T-helper 1 cell treated with Interleukin-12 subunit alpha and Interleukin-12 subunit beta and Interleukin-4 antibody, amounts not matched to agents 30 μg/mL and 1 μg/mL, for 36 hours (primary cell): ENCODE results near the gene ZNF79.

Experiments used
- H3K27ac Mint-ChIP-seq: one replicate; pipeline ENCODE4 v1.8.0; 2021; ENCODE audit warnings: mild to moderate bottlenecking, mixed read lengths
- H3K27me3 Mint-ChIP-seq: one replicate; pipeline ENCODE4 v1.8.0; 2021; ENCODE audit warnings: low read depth, mixed read lengths
- H3K36me3 Mint-ChIP-seq: one replicate; pipeline ENCODE4 v1.8.0; 2021; ENCODE audit warnings: low read depth, mixed read lengths
- H3K4me1 Mint-ChIP-seq: one replicate; pipeline ENCODE4 v1.8.0; 2021; ENCODE audit warnings: low read depth, mixed read lengths
- H3K4me3 Mint-ChIP-seq: one replicate; pipeline ENCODE4 v1.8.0; 2021; ENCODE audit warnings: mild to moderate bottlenecking, moderate library complexity, mixed read lengths
- H3K9me3 Mint-ChIP-seq: one replicate; pipeline ENCODE4 v1.8.0; 2021; ENCODE audit warnings: mixed read lengths

The ZNF79 gene

DNA sequence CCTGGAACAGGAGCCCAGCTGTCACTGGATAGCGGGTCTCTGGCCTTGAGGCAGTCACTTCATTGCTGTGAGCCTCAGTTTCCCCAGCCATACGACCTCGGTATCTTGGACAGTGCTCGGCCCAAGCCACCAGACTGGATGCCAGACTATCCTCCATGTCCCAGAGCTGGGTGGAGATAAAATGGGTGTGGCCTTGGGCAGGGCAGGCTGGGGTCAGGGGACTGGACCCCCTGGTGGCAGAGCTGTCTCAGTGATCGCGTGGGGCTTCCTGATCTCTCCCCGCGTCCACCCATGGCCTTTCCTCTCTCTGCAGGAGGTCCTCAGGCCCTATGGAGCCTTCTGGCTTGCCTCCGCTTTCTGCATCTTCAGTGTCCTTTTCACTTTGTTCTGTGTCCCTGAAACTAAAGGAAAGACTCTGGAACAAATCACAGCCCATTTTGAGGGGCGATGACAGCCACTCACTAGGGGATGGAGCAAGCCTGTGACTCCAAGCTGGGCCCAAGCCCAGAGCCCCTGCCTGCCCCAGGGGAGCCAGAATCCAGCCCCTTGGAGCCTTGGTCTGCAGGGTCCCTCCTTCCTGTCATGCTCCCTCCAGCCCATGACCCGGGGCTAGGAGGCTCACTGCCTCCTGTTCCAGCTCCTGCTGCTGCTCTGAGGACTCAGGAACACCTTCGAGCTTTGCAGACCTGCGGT is 17.2 kb upstream of the ZNF79 start:
- Mint-ChIP-seq H3K4me3 (no peak overlapping the region), H3K27me3 (no peaks in the 10 kb centered on the region), H3K4me1 (peaks cover 6% of the 10 kb centered on the region), H3K36me3 (no peaks in the 10 kb centered on the region), H3K27ac (no peak overlapping the region), H3K9me3 (no peaks in the 10 kb centered on the region)

DNA sequence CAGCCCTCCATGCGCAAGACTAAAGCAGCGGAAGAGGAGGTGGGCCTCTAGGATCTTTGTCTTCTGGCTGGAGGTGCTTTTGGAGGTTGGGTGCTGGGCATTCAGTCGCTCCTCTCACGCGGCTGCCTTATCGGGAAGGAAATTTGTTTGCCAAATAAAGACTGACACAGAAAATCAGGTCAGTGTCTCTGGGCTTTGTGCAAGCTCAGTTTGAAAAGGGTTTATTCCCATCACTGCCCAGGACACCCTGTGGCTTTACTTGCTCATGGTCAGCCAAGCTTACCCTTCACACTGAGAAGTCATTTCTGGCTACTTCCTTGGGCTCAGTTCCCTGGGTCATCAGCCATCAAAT is 16.7 kb upstream of the ZNF79 start:
- Mint-ChIP-seq H3K4me3 (no peak overlapping the region), H3K27ac (no peak overlapping the region), H3K9me3 (no peaks in the 10 kb centered on the region), H3K36me3 (no peaks in the 10 kb centered on the region), H3K4me1 (peaks cover 6% of the 10 kb centered on the region), H3K27me3 (no peaks in the 10 kb centered on the region)

DNA sequence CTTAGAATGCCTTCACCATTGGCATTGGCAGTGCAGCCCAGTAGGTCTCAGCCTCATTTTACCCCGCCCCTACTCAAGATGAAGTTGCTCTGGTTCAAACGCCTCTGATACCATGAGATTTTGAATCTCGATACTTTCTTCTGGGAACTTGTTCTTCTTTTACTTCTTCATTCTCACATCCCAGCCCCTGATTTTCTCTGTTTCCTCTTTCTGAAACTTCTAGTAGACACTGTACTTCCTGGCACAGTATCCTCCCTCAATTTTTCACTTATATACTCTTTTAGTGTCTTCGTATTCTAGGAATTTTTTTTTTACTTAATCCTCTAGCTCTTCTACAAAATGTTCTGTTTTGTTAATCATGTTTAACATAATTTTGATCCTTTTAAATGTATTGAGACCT is 13.1 kb upstream of the ZNF79 start:
- Mint-ChIP-seq H3K4me3 (no peak overlapping the region), H3K27me3 (peaks cover 15% of the 10 kb centered on the region), H3K27ac (no peak overlapping the region), H3K4me1 (peaks cover 6% of the 10 kb centered on the region), H3K36me3 (no peaks in the 10 kb centered on the region), H3K9me3 (no peaks in the 10 kb centered on the region)

DNA sequence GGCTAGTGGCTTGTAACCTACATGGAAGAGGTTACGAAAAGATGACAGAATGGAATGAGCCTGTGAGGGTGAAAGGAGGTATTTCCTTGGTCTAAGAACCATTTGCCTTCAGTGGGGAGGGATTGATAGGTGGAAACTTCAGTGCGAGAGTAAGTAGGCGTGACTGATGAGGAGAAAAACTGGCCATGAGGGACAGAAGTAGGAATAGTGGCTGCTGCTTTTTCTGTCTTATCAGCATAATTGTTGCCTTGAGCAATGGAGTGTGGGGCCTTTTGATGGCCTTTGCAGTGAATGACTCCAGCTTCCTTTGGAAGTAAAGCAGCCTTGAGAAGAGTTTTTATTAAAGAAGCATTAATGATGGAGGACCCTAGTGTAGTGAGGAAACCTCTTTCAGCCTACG is 9.0 kb upstream of the ZNF79 start:
- peaks cover 6% of the 10 kb centered on the region for H3K4me1 Mint-ChIP-seq
- no peak overlapping the region for H3K4me3 Mint-ChIP-seq
- H3K27me3 Mint-ChIP-seq, result peaks cover 19% of the 10 kb centered on the region
- no peak overlapping the region for H3K27ac Mint-ChIP-seq
- H3K9me3 Mint-ChIP-seq, result no peaks in the 10 kb centered on the region
- no peaks in the 10 kb centered on the region for H3K36me3 Mint-ChIP-seq

DNA sequence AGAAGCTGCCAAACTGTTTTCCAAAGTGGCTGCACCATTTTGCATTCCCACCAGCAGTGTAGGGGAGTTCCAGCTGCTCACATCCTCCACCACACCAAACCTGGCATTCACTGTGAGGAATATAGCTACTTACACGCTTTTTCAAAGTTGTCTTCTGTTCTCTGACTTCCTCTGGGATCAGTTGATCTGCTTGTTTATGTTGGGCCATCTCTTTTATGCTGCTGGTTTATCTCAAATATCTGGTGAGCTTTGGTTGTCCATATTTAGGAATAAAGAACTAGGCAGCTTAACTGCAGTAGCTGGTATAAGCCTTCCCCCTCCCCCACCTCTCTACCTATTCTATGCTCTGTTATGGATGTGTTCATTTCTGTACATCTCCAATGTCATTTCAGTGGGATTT is 8.5 kb upstream of the ZNF79 start:
- no peak overlapping the region for H3K4me3 Mint-ChIP-seq
- no peaks in the 10 kb centered on the region for H3K9me3 Mint-ChIP-seq
- H3K27me3 Mint-ChIP-seq, result peaks cover 19% of the 10 kb centered on the region
- H3K36me3 Mint-ChIP-seq, result no peaks in the 10 kb centered on the region
- no peak overlapping the region for H3K27ac Mint-ChIP-seq
- peaks cover 6% of the 10 kb centered on the region for H3K4me1 Mint-ChIP-seq

DNA sequence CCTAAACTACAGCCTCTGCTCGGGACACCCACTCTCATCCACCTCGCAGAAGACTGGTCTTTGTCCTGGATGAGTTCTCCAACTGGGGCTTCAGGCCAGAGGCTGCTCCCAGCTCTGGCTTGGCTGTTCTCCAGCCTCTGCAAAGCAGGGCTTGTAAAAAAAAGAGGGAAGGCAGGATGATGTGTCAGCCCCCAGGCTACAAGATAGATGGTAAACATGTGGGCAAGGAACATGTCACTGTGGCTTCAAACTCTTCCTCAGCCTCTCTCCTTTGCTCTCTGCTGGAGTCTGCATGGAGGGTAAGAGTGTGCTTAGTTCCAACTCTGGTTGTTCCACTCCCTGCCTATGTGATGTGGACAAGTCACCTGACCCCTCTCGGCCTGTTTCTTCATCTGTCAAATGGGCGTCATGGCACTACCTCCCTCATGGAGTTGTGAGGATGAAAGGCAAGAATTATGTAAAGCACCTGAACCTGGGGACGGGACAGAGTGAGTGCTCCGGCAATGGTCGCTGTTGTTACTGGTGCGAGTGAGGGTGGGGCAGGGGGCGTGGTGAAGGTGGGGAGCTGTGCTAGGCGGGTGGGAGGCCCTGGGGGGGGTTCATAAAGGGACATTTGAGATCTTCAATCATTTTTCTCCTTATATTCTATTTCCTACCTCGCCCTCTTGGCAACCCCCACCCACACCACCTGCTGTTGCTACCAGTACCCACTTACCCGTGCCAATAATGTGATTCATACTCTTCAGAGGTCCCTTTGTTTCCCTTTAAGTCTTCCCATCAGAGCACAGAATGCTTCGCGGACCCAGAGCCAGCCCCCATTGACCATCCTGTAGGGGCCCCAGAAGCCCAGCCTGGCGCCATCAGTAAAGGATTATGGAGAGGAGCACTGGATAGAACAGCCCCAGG is 6.8 kb upstream of the ZNF79 start:
- no peaks in the 10 kb centered on the region for H3K9me3 Mint-ChIP-seq
- H3K36me3 Mint-ChIP-seq, result no peaks in the 10 kb centered on the region
- H3K27me3 Mint-ChIP-seq, result peaks cover 19% of the 10 kb centered on the region
- H3K27ac Mint-ChIP-seq, result no peak overlapping the region
- no peak overlapping the region for H3K4me3 Mint-ChIP-seq
- H3K4me1 Mint-ChIP-seq, result no peaks in the 10 kb centered on the region

DNA sequence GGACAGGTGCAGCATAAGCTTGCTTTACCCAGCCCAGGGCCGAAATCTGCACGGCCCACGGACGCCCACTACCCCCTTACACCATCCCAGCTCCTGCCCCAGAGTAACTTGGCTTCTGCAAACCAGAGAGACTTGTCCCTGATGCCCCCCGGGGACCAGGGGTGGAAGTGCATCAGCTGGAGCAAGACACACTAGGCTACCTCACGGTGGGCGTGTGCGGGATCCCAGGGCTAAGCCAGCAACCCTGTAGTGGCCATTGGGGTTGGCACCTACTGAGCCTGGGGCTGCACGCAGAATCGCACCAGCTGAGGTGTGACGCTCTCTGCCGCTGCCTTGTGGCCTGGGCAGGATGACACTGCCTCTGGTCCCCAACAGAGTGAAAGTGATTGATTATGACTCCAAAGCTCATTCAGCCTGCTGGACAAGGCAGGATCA is 6.1 kb upstream of the ZNF79 start:
- peaks cover 4% of the 10 kb centered on the region for H3K4me1 Mint-ChIP-seq
- H3K9me3 Mint-ChIP-seq, result no peaks in the 10 kb centered on the region
- H3K36me3 Mint-ChIP-seq, result no peaks in the 10 kb centered on the region
- no peak overlapping the region for H3K27ac Mint-ChIP-seq
- H3K27me3 Mint-ChIP-seq, result peaks cover 19% of the 10 kb centered on the region
- no peak overlapping the region for H3K4me3 Mint-ChIP-seq

DNA sequence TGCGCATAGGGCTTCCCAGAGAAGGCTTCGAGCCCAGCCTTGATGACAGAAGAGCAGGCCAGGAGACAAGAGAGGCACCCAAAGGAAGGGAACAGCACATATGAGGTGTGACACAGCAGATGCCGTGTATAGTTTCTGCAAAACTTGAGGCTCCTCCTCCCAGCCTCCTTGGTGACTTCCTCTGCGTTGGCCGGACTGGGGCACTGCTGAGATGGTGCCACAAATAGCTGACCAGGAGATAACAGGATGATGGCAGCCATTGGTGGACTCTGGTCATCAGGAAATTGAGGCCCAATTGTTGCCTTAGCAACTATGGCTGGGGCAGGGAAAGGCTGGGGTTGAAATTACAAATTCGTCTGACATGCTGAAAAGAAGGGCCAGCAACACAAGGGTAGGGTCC is 4.8 kb upstream of the ZNF79 start:
- Mint-ChIP-seq H3K36me3 (peaks cover 2% of the 10 kb centered on the region), H3K27ac (no peak overlapping the region), H3K27me3 (peaks cover 14% of the 10 kb centered on the region), H3K9me3 (no peaks in the 10 kb centered on the region), H3K4me1 (peaks cover 14% of the 10 kb centered on the region), H3K4me3 (no peak overlapping the region)

DNA sequence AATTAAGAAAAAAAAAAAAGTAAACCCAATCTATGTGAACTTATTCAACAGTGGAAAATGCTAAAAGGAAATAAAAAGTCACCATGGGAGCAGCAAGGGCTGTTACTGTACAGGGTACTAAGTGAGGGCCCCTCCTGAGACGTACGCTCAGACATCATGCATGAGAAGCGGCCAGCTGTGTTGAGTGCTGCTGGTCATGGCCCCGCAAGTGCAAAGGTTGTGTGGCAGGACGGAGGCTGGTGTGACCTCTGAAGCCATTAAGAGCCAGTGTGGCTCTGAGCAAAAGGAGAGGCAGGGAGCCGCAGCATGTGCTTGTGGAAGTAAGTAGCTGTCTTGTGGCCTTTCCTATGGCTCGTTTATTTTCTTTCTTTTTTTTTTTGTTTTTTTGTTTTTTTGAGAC is 3.1 kb upstream of the ZNF79 start:
- H3K4me1 Mint-ChIP-seq, result peaks cover 19% of the 10 kb centered on the region
- H3K27ac Mint-ChIP-seq, result no peak overlapping the region
- H3K9me3 Mint-ChIP-seq, result no peaks in the 10 kb centered on the region
- peaks cover 4% of the 10 kb centered on the region for H3K27me3 Mint-ChIP-seq
- peaks cover 4% of the 10 kb centered on the region for H3K36me3 Mint-ChIP-seq
- H3K4me3 Mint-ChIP-seq, result no peak overlapping the region

DNA sequence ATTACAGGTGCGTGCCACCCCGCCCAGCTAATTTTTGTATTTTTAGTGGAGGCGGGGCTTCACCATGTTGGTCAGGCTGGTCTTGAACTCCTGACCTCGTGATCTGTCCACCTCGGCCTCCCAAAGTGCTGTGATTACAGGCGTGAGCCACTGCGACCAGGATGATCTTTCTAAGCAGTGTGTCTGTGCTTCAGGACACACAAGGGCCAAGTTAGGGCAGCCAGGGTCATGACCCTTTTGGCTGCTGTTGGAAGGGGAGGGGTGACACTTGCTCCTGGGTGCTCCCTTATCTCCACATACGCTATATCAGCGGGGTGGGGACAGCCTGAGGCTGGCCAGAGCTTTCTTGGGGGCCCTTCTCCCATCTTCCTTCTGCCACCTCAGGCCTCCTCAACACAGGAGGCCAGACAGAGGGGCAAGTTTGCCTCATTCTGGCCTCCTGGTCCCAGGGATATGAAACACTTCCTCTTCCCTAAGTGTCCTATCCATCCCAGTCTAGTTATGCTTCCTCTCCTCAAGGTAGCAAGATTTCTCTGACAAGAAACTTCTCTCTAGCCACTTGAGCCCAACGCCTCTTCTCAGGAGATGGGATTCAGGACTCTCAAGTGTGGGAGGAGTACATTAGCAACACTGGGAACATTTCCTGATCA is 1.9 kb upstream of the ZNF79 start:
- H3K36me3 Mint-ChIP-seq, result peaks cover 11% of the 10 kb centered on the region
- peaks cover 27% of the 10 kb centered on the region for H3K4me1 Mint-ChIP-seq
- no peaks in the 10 kb centered on the region for H3K27me3 Mint-ChIP-seq
- H3K27ac Mint-ChIP-seq, result no peak overlapping the region
- no peaks in the 10 kb centered on the region for H3K9me3 Mint-ChIP-seq
- H3K4me3 Mint-ChIP-seq, result peak overlapping the region; percentile 97

DNA sequence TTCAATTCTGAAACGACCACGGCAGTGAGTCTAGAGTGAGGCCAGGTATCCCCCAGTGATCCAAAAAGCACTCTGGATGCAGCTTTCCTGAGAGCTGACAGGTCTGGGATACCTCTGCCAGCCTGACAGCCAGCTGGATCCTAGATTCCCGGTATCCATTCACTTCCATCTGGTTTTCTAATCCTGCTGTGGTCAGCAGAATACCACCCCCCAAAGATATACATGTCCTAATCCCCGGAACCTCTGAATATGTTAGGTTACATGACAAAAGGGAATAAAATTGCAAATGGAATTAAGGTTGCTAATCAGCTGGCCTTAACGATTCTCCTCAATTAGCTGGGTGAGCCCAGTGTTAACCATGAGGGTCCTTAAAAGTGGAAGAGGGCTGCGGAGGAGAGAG is 1.4 kb upstream of the ZNF79 start:
- Mint-ChIP-seq H3K27me3 (no peaks in the 10 kb centered on the region), H3K9me3 (no peaks in the 10 kb centered on the region), H3K4me1 (peaks cover 27% of the 10 kb centered on the region), H3K27ac (peak overlapping the region; percentile 94), H3K36me3 (peaks cover 11% of the 10 kb centered on the region), H3K4me3 (peak overlapping the region; percentile 97)

DNA sequence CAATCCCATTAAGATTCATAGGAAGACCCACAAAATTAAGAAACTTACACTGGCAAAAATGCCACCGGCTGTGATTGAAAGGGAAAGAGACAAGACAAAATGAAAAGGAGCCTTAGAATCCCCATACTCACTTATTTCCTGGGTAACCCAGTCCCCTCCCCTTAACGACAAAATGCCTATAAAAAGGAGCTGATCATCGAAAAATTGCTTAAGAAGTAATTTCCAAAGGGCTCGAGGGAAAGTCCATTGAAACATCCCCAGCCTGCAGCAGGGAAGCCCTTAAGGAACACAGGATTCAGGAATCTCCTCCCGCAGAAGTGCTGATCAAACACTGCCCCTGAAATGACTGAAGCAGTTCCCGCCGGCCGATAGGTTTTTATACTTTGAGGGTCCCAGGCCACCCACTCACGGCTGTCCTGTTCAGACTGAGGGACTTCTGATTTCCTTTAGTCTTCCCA is 677 bp upstream of the ZNF79 start:
- Mint-ChIP-seq H3K36me3 (peaks cover 15% of the 10 kb centered on the region), H3K27ac (peak overlapping the region; percentile 94), H3K9me3 (no peaks in the 10 kb centered on the region), H3K4me1 (peaks cover 31% of the 10 kb centered on the region), H3K4me3 (peak overlapping the region; percentile 97), H3K27me3 (no peaks in the 10 kb centered on the region)

DNA sequence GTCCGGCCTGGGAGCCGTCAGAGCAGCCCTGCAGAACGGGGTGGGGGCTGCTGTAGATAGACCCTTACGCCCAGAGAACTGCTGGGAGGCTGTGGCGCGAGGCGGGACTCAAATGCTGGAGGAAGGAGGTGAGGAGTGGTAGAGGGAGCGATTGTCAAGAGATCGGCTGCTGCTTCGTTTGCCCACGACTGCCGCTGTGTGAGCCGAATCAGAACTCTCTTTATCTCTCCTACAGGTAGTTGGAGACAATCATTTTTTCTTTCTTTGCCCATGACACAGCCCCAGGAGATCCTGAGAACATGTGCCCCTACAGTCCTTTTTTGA is 456 bp downstream of the ZNF79 start:
- Mint-ChIP-seq H3K4me3 (peak overlapping the region; percentile 97), H3K36me3 (peaks cover 15% of the 10 kb centered on the region), H3K9me3 (no peaks in the 10 kb centered on the region), H3K27me3 (no peaks in the 10 kb centered on the region), H3K27ac (peak overlapping the region; percentile 94), H3K4me1 (peaks cover 32% of the 10 kb centered on the region)

DNA sequence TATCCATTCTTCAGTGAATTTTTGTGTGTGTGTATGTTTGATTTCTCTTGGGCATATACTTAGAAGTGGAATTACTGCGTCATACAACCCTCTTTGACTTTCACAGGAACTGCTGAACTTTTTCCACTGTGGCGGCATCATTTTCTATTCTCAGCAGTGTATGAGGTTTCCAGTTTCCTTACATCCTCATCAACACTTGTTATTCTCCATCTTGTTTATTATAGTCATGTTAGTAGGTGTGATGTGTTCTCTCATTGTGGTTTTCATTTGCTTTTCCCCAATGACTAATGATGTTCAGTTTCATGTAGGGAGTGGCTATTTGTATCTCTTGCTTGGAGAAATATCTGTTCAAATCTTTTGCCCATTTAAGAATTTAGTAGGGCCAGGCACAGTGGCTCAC is 2.6 kb downstream of the ZNF79 start:
- peak overlapping the region; percentile 85 for H3K27ac Mint-ChIP-seq
- peaks cover 30% of the 10 kb centered on the region for H3K36me3 Mint-ChIP-seq
- peaks cover 35% of the 10 kb centered on the region for H3K4me1 Mint-ChIP-seq
- H3K9me3 Mint-ChIP-seq, result no peaks in the 10 kb centered on the region
- H3K4me3 Mint-ChIP-seq, result peak overlapping the region; percentile 97
- H3K27me3 Mint-ChIP-seq, result no peaks in the 10 kb centered on the region

DNA sequence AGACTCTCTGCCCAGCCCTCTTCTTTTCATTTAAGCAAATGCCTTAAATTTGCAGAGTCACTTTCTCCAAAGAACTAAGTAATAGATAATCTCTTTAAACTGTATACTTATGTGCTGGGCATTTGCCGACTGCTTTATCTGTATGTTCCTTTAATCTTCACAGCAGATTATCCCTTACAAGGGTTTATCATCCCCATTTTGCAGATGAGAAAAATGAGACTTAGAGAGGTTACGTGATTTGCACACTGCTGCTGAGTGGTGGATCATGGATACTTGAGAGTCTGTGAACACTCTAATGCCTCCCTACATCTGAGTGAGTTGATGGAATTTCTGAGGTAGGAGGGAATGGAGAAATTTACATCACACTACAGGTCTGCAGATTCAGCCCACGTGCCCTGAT is 4.2 kb downstream of the ZNF79 start:
- no peak overlapping the region for H3K27ac Mint-ChIP-seq

More for the DNA sequence above, 4.2 kb downstream of the ZNF79 start:
- no peaks in the 10 kb centered on the region for H3K9me3 Mint-ChIP-seq
- H3K4me3 Mint-ChIP-seq, result no peak overlapping the region
- no peaks in the 10 kb centered on the region for H3K27me3 Mint-ChIP-seq
- H3K4me1 Mint-ChIP-seq, result peaks cover 29% of the 10 kb centered on the region
- H3K36me3 Mint-ChIP-seq, result peaks cover 34% of the 10 kb centered on the region
